ENCODE results near the gene ZNF580.

ZNF580 gene

GRCh38 chr19:55640577-55641425, at the start of gene ZNF580:
Gene ZNF580, plus strand, starts transcription at chr19:55641002. Its CDS starts 1,507 bp downstream, at chr19:55642509.
- DNase-seq: peak; percentile 56

GRCh38 chr19:55591555-55591954, 49.2 kb upstream of the ZNF580 start:
- DNase-seq: no peak

- DNase-seq: no peak
Measured at GRCh38 chr19:55592391-55593090, 48.3 kb upstream of the ZNF580 start.

GRCh38 chr19:55593096-55593772, 47.6 kb upstream of the ZNF580 start:
- DNase-seq: no peak

GRCh38 chr19:55594996-55595545, 45.7 kb upstream of the ZNF580 start:
- no peak for DNase-seq

- DNase-seq: no peak
Measured at GRCh38 chr19:55596304-55596703, 44.5 kb upstream of the ZNF580 start.

GRCh38 chr19:55597501-55597921, 43.3 kb upstream of the ZNF580 start:
- no peak for DNase-seq

- DNase-seq: no peak
Measured at GRCh38 chr19:55598034-55598433, 42.8 kb upstream of the ZNF580 start.

- DNase-seq: peak; percentile 93
Measured at GRCh38 chr19:55598719-55599467, 41.9 kb upstream of the ZNF580 start.

GRCh38 chr19:55599468-55599841, 41.3 kb upstream of the ZNF580 start, which contains the start of gene FIZ1:
Gene FIZ1, minus strand, starts transcription at chr19:55599517. Its CDS starts 1,652 bp downstream, at chr19:55597865.
- peak; percentile 99 for DNase-seq

- DNase-seq: peak; percentile 91
Measured at GRCh38 chr19:55599842-55600661, 40.8 kb upstream of the ZNF580 start, which contains the start of gene ZNF524. Gene ZNF524, plus strand, starts transcription at chr19:55600288. Its CDS starts 1,825 bp downstream, at chr19:55602113.

GRCh38 chr19:55600662-55601028, 40.2 kb upstream of the ZNF580 start:
- DNase-seq: no peak

- no peak for DNase-seq
Measured at GRCh38 chr19:55601084-55601483, 39.7 kb upstream of the ZNF580 start.

- no peak for DNase-seq
Measured at GRCh38 chr19:55602104-55603001, 38.4 kb upstream of the ZNF580 start.

GRCh38 chr19:55603115-55603514, 37.7 kb upstream of the ZNF580 start:
- no peak for DNase-seq

- no peak for DNase-seq
Measured at GRCh38 chr19:55603581-55604292, 37.1 kb upstream of the ZNF580 start.

GRCh38 chr19:55605207-55605636, 35.6 kb upstream of the ZNF580 start:
- DNase-seq: peak; percentile 97

GRCh38 chr19:55605637-55606470, 34.9 kb upstream of the ZNF580 start, which contains the start of gene ZNF865:
Gene ZNF865, plus strand, starts transcription at chr19:55605647. Its CDS starts 7,972 bp downstream, at chr19:55613619.
- DNase-seq: peak; percentile 63

- DNase-seq: no peak
Measured at GRCh38 chr19:55606471-55606787, 34.4 kb upstream of the ZNF580 start.

Data from GDM1 (cell line).